Posterior cingulate gyrus (tissue), 11 donors: Measurements from ENCODE around the gene PNPO.
"Not testable (repeated sequence)": the region's sequence is repeated elsewhere in the genome, so short reads cannot be mapped to it uniquely, and the experiment has no call there.

ENCODE experiments used
- DNase-seq, 10 donors: peaks; one replicate each; pipeline versions ENCODE4 v3.0.0 to v3.0.0-alpha.2; 2020 to 2021; ENCODE audit warnings: mixed read lengths in 3 of 10
- intact Hi-C: fragments of 100-400 bp; cut with DNase I; formaldehyde crosslinking; loops from one replicate; pipeline ENCODE4 v1.15.1; 2023

Gene PNPO

DNA sequence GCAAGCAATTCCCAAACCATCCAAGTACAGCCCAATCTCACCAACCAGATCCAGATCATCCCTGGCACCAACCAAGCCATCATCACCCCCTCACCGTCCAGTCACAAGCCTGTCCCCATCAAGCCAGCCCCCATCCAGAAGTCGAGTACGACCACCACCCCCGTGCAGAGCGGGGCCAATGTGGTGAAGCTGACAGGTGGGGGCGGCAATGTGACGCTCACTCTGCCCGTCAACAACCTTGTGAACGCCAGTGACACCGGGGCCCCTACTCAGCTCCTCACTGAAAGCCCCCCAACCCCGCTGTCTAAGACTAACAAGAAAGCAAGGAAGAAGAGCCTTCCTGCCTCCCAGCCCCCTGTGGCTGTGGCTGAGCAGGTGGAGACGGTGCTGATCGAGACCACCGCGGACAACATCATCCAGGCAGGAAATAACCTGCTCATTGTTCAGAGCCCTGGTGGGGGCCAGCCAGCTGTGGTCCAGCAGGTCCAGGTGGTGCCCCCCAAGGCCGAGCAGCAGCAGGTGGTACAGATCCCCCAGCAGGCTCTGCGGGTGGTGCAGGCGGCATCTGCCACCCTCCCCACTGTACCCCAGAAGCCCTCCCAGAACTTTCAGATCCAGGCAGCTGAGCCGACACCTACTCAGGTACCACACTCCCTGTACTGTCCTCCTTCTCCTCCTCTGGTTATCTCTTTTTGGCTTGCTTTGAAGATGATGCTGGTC, 24.7 kb upstream of the PNPO start:
- no peak for DNase-seq
- intact Hi-C loops: no loop called here

DNA sequence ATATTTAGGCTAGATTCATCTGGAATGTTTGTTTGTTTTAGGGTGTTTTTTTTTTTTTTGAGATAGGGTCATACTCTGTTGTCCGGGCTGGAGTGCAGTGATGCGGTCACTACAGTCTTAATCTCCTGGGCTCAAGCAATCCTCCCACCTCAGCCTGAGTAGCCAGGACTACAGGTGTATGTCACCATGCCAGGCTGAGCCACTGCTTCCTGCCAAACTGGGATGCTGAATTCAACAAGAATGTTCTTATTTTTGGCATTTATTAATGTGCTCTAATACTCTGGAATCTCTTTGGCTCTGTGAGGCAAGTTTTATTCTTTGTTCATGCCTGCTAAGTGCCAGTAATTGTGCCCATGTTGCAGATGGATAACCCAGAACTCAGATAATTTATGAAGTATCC, 23.8 kb upstream of the PNPO start:
- DNase-seq: no peak
- intact Hi-C loops: no loop called here

DNA sequence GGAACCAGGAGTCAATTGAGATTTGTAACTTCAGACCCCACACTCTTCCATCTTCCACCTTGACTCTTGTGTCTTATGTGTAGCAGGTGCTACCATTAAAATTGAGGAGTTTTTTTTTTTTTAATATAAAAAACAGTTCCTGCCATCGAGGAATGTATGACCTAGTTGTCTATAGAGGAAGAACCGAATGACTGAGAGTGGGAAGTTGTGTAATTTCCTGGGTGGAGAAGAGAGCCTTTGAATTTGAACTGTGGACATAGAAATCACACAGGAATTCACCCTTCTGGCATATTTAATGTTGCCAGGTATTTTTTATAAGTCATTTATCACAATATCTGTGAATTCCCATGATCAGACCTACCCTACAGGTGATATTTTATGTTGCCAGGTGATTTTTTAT, 23.4 kb upstream of the PNPO start:
- intact Hi-C loops: no loop called here
- DNase-seq: no peak

DNA sequence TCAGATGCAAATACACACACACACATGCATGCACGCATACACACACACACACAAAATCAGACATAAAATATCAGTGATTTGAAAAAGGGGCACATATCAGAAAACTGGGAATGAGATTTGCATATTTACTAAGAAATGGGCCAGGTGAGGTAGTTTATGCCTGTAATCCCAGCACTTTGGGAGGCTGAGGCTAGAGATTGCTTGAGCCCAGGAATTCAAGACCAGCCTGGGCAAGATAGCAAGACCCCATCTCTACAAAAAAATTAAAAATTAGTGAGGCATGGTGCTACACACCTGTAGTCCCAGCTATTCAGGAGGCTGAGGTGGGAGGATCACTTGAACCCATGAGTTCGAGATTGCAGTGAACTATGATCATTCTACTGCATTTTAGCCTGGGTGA, 22.4 kb upstream of the PNPO start:
- intact Hi-C loops: no loop called here
- DNase-seq: no peak

DNA sequence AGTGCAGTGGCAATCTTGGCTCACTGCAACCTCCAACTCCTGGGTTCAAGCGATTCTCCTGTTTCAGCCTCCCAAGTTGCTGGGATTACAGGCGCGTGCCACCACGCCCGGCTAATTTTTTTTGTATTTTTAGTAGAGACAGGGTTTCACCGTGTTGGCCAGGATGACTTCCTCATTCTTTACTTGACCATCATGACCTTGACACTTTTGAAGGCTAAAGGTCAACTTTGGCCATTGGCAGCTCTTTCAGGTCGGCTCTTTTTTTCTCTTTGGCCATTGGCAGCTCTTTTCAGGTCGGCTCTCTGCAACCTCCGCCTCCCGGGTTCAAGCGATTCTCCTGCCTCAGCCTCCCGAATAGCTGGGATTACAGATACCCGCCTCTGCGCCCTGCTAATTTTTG, 21.5 kb upstream of the PNPO start:
- DNase-seq, intact Hi-C loops: not testable (repeated sequence)

DNA sequence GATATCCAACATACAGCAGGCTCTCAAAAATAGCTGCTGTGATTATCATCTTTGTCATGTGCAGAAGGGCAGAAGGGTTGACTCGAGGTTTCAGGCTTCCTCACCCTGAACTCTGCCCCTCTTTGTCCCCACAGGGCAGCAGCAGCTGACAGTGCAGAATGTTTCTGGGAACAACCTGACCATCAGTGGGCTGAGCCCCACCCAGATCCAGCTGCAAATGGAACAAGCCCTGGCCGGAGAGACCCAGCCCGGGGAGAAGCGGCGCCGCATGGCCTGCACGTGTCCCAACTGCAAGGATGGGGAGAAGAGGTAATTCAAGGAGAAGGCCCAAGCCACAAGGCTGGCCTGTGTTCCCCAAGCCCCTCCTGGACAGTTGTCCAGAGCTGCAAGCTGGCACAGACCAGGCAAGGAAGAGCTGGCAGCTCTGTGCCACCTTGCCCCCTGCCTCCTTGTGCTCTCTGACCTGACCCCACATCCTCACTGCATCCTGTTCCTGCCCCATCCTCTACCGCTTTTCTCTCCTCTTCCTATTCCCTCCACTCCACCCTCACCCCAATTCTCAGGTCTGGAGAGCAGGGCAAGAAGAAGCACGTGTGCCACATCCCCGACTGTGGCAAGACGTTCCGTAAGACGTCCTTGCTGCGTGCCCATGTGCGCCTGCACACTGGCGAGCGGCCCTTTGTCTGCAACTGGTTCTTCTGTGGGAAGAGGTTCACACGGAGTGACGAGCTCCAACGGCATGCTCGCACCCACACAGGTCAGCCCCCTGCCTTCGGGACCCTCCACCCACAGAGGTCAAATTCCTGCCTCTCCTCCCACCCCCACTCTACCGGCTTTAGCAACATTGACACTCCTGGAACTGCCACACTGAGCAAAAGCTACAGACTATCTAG, 16.3 kb upstream of the PNPO start:
- intact Hi-C loops: no loop called here
- DNase-seq: no peak

DNA sequence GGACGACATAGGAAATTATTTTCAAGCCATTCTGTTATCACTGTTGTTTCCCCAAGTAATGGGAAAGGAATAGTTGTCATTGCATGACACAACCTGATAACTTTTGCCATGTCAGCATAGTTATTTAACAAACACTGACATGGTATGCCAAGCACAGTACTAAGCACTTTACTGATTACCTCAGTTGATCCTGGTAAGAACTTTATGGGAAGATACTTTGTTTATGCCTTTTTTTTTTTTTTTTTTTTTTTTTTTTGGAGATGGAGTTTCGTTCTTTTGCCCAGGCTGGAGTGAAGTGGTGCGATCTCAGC, 15.7 kb upstream of the PNPO start:
- no peak for DNase-seq

DNA sequence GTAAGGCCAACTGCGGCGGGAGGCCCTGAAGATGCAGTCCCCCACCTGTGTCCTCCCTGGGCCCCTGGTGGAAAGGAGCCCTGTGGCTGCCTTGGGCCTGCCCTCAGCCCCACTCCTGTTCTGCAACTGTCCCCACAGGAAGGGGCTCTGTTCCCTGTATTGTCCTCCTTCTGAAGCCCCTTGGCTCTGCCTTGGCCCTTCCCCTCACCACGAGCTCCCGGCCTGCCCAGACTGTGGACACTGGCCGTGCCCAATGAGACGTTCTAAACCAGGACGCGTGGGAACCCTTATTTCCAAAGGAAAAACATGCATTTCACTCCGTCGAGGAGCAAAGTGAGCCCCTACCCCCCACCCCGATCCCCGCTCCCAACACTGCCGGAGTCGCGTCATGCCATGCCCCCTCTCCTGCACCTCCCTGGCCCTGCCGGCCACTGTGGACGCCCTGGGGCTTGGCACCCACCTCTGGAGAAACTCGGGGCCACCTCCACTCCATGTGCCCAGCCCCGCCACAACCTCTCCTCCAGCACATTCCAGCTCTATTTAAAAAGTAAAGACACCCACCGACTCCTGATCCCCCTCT, 13.5 kb upstream of the PNPO start:
- DNase-seq: no peak
- intact Hi-C loops: no loop called here

More for the DNA sequence above, 15.7 kb upstream of the PNPO start:
- intact Hi-C loops: no loop called here

DNA sequence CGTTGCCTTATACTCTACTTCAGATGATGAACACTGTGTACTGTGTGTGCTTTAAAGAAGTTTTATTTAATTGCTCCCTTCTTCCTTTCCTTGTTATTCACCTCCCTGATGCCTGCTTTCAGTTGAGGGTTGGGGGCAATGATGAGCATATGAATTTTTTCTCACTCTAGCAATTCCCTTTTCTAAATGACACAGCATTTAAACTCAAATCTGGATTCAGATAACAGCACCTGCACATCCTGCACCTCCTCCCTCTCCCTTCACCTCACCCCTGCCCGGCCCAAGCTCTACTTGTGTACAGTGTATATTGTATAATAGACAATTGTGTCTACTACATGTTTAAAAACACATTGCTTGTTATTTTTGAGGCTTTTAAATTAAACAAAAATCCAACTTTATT, 13.0 kb upstream of the PNPO start:
- no peak for DNase-seq
- intact Hi-C loops: no loop called here

DNA sequence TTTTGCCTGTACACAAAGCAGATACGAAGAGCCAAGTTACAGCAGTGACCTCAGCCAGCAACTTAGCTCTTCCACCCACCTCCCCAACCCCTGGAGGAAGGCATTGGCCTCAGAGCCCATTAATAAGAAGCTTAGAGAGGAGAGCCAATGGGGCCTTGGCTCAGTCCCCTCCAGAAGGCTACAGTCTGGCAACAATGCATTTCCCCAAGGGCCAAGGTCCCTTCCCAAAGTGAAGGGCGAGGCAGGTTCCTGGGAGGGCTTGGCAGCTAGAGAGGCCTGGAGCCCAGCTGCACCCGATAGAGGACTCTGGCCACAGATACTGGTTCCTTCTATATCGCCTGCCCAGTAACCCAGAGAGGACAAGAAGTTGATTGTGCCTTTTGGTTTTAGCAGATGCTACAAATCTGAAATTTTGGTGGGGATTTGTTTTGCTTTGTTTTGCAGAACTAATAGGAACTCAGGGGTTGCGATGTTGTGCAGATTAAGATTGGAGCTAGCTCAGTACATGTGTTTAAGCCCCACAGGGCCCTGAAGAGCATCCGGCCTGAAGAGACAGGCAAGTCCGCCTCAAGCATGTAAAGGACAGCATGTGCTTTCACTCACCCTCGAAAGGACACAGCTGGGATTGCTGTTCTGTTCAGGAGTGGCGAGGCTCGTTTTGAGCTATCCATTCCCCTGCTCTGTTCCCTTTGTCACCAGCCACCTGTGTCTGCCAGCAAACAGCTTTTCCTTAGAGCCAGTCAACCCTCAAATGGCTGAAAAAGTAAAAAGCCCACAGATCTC, 12.0 kb upstream of the PNPO start:
- intact Hi-C loops: no loop called here
- DNase-seq: peak in 1 of 10 donors; percentile 69

DNA sequence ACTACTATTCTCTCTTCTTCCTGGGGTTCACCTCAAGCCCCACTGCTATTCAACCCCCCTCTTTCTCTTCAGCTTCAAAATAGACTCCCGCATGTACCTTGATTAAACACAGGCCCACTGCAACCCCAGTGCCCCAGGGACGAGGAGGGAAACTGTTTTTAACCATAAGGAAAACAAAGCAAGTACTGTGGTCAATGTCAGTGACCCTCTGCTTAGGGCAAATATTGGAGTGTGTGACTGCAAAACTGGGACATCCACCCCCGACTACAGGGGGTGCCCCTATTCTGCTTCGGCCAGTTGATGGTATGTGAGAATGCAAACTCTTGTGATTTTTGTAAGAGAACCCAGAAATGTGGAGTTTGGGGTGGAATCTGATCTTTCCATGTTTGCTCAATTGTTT, 9.5 kb upstream of the PNPO start:
- intact Hi-C loops: no loop called here
- DNase-seq: no peak

DNA sequence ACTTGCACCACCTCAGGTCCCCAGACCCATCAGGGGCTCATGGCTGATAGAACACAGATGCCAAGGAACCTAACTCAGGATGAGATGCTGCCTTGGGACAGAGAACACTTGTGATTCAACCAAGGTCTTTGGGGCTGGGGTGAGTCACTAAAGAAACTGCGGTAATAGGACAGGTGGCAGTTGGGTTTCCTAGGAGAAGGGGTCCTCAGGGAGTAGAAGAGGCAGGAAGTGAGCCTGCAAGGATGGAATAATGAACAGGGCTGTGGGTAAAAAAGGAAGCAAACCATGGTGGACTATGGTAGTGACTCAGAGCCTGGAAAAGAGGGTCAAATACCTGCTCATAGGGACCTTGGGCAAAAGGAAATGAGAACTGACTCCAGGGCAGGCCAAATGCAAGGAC, 6.5 kb upstream of the PNPO start:
- no peak for DNase-seq
- intact Hi-C loops: no loop called here

DNA sequence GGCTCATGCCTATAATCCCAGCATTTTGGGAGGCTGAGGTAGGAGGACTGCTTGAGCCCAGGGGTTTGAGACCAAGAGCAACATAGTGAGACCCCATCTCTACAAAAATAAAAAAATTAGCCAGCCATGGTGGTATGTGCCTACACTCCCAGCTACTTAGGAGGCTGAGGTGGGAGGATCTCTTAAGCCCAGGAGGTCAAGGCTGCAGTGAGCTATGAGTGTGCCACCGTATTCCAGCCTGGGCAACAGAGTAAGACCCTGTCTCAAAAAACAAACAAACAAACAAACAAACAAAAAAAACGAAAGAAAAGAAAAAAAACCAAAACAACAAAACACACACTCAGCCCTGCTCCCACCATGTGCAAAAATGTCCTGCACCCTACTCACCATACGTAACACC, 5.9 kb upstream of the PNPO start:
- intact Hi-C loops, DNase-seq: not testable (repeated sequence)

DNA sequence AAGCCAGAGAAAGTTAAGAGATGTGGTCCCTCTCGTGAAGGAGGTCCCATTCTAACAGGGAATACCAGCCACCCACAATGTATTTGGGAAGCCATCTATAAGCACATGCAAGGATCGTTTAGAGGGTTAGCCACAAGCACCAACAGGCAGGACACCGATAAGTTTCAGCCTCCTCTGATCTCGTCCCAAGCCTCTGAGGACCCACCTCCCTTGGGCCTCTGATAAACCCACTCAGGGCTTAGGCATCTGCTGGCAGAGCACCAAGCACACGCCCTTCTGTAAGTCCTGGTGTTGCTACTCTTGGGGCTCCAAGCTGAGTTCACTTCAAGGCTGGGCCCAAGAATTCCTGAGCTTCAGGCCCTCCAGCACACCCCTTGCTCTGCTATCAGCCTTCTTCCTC, 5.4 kb upstream of the PNPO start:
- DNase-seq: no peak
- intact Hi-C loops: no loop called here

DNA sequence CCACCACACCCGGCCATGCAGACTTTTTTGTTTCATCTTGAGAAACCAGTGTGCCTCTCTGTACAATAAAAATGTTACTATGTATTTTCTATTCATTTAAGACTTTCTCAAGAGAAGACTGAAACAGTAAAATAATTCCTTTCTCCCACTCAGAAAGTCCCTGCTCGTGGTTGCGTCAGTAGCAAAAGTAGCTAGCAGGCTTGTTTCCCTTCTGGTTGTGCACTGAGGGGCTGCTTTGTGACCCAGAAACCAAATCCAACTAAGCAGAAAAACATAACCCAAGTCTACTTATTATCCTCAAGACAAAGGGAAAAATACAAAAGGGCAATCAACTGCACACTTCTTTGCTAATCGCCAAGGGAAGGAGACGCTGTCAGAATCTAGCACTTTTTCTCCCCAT, 3.4 kb upstream of the PNPO start:
- DNase-seq: peak in 1 of 10 donors; percentile 3
- intact Hi-C loops: no loop called here

DNA sequence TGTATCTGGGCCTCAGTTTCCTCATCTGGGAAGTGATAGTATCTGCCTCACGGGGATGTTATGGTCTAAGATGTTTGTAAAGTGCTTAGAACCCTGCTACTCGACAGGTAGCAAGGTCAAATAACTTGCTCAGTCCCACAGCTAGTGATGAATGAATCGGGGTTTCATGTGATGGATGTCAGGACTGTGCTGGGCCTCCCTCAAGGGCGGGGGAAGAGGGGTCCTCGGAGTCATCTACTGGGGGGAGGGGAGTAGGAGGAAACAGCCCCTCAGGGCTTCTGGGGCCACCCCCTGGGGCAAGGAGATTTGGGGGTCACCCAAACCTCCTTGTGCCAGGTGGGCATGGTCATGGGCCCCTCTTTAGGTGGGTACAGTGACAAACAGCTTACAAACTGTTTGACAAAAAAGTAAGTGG, 732 bp downstream of the PNPO start:
- peak in 1 of 10 donors; percentile 49 for DNase-seq
- intact Hi-C loops: loop anchor here (5.0 kb wide), 1 partner anchor 45 kb away; the partner anchor contains the start of gene SP2

DNA sequence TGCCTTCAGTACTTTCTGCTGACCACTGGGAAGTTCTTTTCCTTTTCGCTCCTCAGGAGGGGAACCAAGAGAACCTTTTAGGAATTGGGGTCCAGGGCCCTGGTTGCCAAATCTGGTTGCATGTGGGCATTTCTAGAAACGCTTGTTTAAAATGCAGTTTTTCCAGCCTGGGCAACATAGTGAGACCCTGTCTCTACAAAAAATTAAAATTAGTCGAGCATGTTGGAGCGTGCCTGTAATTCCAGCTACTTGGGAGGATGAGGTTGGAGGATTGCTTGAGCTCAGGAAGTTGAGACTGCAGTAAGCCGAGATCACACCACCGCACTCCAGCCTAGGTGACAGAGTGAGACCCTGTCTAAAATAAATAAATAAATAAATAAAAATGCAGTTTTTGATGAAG, 1.2 kb downstream of the PNPO start:
- intact Hi-C loops: loop anchor here (5.0 kb wide), 1 partner anchor 45 kb away; the partner anchor contains the start of gene SP2
- DNase-seq: peak in 1 of 10 donors; percentile 2

DNA sequence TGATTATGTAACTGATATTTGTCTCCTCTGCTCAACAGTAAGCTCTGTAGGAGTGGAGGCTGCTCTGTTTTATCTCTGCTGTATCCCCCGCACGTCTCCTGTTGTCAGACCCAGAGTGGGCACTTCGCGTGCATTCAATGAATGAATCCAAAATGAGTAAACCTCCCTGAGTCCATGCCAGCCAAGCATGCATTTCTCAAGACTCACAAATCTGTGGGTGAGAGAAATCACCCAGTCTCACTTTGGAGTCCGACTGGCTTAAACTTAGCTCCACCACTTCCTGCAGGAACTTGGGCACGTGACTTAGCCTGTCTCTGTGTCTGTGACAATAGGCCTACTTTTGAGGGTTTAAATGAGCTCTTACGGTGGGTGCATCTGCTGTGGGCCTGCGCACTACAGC, 3.7 kb downstream of the PNPO start:
- peak in 5 of 10 donors; percentile 11 to 36 (median 29) for DNase-seq
- intact Hi-C loops: loop anchor here (2.0 kb wide), 1 partner anchor 54 kb away; no protein-coding TSS in a partner anchor

DNA sequence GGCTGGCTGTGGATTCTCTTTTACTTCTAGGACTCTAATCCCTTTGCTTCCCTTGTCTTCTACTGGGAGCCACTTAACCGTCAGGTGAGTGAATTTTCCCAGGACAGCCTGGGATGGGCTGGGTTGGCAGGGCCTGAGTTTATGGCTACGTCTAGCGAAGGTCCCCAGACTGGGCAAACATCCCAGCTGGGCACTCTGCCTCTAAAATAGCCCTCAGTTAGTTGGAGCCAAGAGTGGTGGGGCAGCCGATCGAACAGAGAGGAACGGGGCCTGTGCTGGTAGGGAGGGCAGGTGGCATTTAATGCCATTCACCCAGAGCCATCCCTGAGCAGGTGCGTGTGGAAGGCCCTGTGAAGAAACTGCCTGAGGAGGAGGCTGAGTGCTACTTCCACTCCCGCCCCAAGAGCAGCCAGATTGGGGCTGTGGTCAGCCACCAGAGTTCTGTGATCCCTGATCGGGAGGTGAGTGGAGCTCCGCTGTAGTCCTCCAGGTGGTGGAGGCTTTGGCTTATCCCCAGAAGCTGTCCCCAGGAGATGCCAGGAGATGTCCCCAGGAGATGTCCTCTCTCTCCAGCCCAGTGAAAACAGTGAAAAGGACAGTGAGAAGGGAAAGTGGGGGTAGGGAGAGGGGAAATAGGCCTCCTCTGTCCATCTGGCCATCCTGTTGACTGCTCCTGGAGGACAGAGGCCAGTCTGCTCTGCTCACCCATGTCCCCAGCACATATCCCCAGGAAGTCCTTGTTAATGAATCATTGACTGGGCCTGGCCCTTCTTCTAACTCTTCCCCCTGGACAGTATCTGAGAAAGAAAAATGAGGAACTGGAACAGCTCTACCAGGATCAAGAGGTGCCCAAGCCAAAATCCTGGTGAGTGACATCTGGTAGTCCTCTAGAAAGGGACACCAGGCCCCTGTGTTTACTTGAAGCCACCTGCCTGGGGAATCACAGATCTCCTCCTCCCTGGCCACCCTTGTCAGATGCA, 4.4 kb downstream of the PNPO start:
- intact Hi-C loops: loop anchor here (2.0 kb wide), 1 partner anchor 53 kb away; no protein-coding TSS in a partner anchor
- no peak for DNase-seq
